Osteocyte (in vitro differentiated cells): Measurements from ENCODE around the gene SSX2IP. TPM values are rescaled to one million over a fixed set of nuclear protein-coding genes. Genes with fewer than 3 reads are reported as not detected.

ENCODE experiments used
- DNase-seq: peaks from one replicate; pipeline ENCODE4 v3.0.0; 2021; ENCODE audit warnings: mixed read lengths; ENCODE audit not compliant: unreplicated experiment; ENCODE audit errors: extremely low spot score
- H3K27ac Mint-ChIP-seq: one replicate; pipeline ENCODE4 v1.8.0; 2021; ENCODE audit warnings: mild to moderate bottlenecking, mixed read lengths; ENCODE audit not compliant: unreplicated experiment
- H3K27me3 Mint-ChIP-seq: one replicate; pipeline ENCODE4 v1.8.0; 2021; ENCODE audit warnings: mixed read lengths; ENCODE audit not compliant: unreplicated experiment
- H3K36me3 Mint-ChIP-seq: one replicate; pipeline ENCODE4 v1.8.0; 2021; ENCODE audit warnings: mixed read lengths; ENCODE audit not compliant: unreplicated experiment
- H3K4me1 Mint-ChIP-seq: one replicate; pipeline ENCODE4 v1.8.0; 2021; ENCODE audit warnings: mixed read lengths; ENCODE audit not compliant: unreplicated experiment
- H3K4me3 Mint-ChIP-seq: one replicate; pipeline ENCODE4 v1.8.0; 2021; ENCODE audit warnings: mild to moderate bottlenecking, moderate library complexity, mixed read lengths; ENCODE audit not compliant: unreplicated experiment
- H3K9me3 Mint-ChIP-seq: one replicate; pipeline ENCODE4 v1.8.0; 2021; ENCODE audit warnings: mixed read lengths; ENCODE audit not compliant: unreplicated experiment
- total RNA-seq: library from RNA; stranded (reverse); gene quantifications from 2 replicates; pipeline ENCODE4 v1.2.1, GENCODE V29; 2021
- TF ChIP-seq, protein P1 (sequence below): fragments of 200-600 bp; sonication (generic); IDR thresholded peaks from 2 replicates; pipeline ENCODE4 v1.5.0; 2021; ENCODE audit warnings: antibody characterized with exemption, mild to moderate bottlenecking, moderate library complexity

SSX2IP gene
- total RNA-seq, 1 donor from 2014 or later, result 7.0 TPM

DNA sequence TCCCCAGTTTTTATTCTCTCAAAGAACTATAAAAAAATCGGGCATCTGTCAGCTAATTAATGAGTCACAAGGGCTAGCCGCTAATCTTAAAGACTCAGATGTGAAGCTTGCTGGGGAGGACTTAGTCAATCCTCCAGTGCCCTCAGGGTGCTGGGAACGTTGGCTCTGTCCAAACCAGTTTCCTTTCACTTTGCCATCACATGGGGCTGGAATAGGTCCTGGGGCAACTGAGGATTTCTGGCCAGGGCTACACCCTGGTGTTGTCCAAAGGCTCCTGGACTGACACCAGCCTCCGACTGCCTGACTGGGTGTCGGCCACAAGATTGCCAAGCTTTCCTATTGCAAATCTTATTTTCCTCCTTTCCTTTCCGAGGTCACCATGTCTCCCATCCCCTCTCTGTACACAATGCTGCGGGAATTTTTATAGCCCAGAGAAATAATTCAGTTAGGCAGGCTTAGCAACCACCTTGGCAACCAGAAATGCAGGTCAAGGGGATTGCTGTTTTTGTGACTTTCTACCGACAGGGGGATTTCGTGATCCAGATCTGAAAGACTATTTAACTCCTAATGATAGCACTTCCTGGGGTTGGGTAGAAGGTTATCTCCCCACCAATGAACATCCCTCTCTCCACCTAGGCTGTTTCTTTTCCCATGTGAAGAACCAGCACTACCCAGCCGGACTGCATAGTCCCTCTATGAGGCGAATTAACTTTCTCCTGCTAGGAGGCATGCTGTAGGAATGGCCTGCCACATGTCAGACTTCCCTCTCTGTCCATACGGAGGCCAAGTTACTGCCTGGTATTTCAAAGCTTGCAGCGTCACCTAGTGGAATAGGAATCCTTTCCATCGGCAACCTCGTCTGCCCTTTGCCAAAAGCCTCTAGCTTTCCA is 86.1 kb downstream of the SSX2IP start:
- Mint-ChIP-seq H3K27me3 (no peaks in the 10 kb centered on the region), H3K36me3 (no peaks in the 10 kb centered on the region), H3K9me3 (no peaks in the 10 kb centered on the region), H3K4me1 (peaks cover 28% of the 10 kb centered on the region), H3K27ac (peak overlapping the region; percentile 93), H3K4me3 (peak overlapping the region; percentile 60)
- DNase-seq, result peak; percentile 84
- TF ChIP-seq, protein P1, sequence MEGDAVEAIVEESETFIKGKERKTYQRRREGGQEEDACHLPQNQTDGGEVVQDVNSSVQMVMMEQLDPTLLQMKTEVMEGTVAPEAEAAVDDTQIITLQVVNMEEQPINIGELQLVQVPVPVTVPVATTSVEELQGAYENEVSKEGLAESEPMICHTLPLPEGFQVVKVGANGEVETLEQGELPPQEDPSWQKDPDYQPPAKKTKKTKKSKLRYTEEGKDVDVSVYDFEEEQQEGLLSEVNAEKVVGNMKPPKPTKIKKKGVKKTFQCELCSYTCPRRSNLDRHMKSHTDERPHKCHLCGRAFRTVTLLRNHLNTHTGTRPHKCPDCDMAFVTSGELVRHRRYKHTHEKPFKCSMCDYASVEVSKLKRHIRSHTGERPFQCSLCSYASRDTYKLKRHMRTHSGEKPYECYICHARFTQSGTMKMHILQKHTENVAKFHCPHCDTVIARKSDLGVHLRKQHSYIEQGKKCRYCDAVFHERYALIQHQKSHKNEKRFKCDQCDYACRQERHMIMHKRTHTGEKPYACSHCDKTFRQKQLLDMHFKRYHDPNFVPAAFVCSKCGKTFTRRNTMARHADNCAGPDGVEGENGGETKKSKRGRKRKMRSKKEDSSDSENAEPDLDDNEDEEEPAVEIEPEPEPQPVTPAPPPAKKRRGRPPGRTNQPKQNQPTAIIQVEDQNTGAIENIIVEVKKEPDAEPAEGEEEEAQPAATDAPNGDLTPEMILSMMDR, result peak; percentile 58

DNA sequence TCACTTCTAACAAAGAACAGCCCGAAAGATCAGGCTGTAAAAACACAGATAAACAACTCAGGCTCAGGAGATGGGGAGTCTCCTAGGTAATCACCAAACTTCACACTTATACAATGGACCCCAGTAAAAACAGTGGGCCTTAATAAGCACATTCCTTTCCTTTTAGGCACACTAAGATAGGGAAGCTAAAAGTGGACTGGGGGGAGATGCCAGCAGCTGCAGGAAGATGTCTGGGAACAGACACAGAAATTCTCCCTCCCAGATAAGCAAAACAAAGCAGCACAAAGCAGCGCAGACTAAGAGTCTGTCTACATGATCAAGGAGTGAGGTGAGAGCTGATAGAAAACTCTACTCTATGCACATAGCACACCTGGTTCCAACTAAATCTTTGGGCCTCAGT is 87.0 kb downstream of the SSX2IP start:
- peak overlapping the region; percentile 93 for H3K27ac Mint-ChIP-seq
- H3K4me3 Mint-ChIP-seq, result peak overlapping the region; percentile 60
- peaks cover 36% of the 10 kb centered on the region for H3K4me1 Mint-ChIP-seq
- H3K36me3 Mint-ChIP-seq, result no peaks in the 10 kb centered on the region
- TF ChIP-seq, protein P1, result no peak
- H3K9me3 Mint-ChIP-seq, result no peaks in the 10 kb centered on the region
- no peak for DNase-seq
- no peaks in the 10 kb centered on the region for H3K27me3 Mint-ChIP-seq

DNA sequence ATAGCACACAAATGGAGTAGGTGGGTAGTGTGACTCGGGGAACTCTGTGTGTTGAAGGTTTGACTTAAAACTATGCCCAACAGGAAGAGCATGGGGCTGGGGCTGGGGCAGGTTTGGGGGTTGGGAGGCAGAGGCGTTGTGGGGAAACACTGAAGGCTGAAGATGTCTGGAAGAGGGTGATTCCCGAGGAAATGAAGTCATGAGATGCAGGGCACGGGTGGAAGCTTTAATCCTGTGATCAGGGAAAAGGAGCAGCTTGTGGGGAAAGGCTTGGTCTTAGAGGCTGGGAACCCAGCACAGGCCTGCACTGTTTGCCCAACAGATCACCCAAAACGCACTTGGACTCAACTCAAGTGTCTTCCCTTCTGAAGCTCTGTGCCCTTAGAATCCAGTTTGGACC is 89.5 kb downstream of the SSX2IP start:
- no peak for DNase-seq
- Mint-ChIP-seq H3K27ac (peak overlapping the region; percentile 3), H3K36me3 (no peaks in the 10 kb centered on the region), H3K9me3 (no peaks in the 10 kb centered on the region), H3K4me3 (no peak overlapping the region), H3K4me1 (peaks cover 38% of the 10 kb centered on the region), H3K27me3 (no peaks in the 10 kb centered on the region)
- TF ChIP-seq, protein P1, result no peak

DNA sequence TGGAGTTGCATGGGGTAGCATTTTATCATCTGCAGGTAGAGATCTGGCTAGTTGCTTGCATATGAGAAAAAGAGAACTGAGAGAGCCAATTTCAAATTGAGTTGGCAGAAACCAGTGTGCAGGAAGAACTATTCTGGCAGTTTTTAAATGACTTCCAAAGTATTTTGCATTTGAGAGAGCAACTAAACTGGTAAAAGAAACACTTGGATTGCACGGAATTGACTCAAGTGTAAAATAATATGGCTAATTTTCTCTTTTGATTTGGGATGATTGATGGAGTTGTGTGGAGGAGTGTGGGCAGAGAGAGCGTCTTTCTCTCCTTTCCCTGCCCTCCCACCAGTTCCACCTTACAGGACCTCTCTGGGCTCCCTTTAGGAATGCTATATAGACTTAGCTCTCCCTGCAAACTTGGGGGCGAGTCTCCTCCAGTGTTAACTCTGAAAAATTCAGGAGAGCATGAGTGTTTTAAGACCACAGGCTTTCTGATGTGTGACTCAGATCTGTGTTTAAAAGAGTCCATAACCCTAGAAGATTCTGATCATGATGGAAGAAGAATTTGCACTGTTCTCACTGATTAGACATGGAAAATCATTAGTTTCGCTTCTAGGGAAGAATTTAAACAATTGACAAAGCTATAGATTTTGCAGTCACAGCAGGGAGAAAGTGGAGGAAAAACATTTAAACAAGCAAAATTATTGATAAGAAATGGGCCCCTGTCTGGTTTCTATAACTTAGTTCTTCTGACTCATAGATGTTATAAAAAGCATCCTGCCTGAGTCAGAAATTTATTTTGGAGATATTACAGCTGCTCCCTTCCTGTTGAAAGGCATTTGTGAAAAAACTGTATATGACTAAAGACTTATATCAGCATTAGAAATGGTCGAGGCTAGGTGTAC is 91.2 kb downstream of the SSX2IP start:
- peaks cover 2% of the 10 kb centered on the region for H3K27me3 Mint-ChIP-seq
- peaks cover 32% of the 10 kb centered on the region for H3K4me1 Mint-ChIP-seq
- no peaks in the 10 kb centered on the region for H3K9me3 Mint-ChIP-seq
- TF ChIP-seq, protein P1, result no peak
- H3K36me3 Mint-ChIP-seq, result no peaks in the 10 kb centered on the region
- no peak for DNase-seq
- H3K27ac Mint-ChIP-seq, result peak overlapping the region; percentile 89
- H3K4me3 Mint-ChIP-seq, result no peak overlapping the region

DNA sequence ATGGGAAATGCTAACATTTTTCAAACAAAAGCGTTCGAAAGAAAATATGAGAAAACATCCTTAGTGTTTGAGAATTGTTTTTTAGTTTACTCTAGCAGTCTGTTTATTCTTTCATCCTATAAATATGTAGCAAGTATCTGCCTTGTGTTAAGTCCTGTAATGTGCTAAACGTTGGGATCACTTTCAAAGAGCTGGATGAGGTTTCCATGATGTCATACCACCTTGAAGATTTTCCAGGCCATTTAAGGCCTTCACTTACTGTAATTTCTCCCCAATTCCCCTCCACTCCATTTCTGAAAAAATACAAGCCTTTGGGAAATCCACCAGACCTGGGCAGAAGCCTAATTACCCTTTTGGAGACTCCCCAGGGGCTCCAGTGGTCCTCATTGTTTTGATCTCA is 91.8 kb downstream of the SSX2IP start:
- Mint-ChIP-seq H3K4me1 (peaks cover 25% of the 10 kb centered on the region), H3K27ac (peak overlapping the region; percentile 89), H3K4me3 (no peak overlapping the region), H3K36me3 (no peaks in the 10 kb centered on the region), H3K27me3 (peaks cover 5% of the 10 kb centered on the region), H3K9me3 (no peaks in the 10 kb centered on the region)
- TF ChIP-seq, protein P1, result no peak
- no peak for DNase-seq
